IMR-90 (cell line): ENCODE data around the gene STAG2. TPM values are rescaled to one million over a fixed set of nuclear protein-coding genes. Genes with fewer than 3 reads are reported as not detected.

Experiments used
- ATAC-seq: fragments of 200-7000 bp; cut with Tn5 transposase; 2 replicates; pipeline ENCODE4 v1.9.1; 2020; ENCODE audit warnings: low read depth, mild to moderate bottlenecking, moderate library complexity
- BruUV-seq: library from RNA; stranded (reverse); fragments of 400-500 nt; replicated peaks from 2 replicates; lab custom pipeline; 2021; lab: Mats Ljungman, UMichigan
- CTCF ChIA-PET: fragments of 300-600 bp; formaldehyde crosslinking; extraction: SDS; loops from one replicate; lab custom pipeline; 2021; ENCODE audit warnings: antibody characterized with exemption; lab: Yijun Ruan, JAX
- POLR2A ChIA-PET: fragments of 300-600 bp; sonication (Branson Sonifier 250); formaldehyde crosslinking; loops from one replicate; lab custom pipeline; 2022; ENCODE audit warnings: antibody characterized with exemption; ENCODE audit not compliant: unreplicated experiment; lab: Charles Lee
- DNase-seq: peaks from one replicate; pipeline ENCODE4 v3.0.0; 2013
- H2AFZ ChIP-seq: replicated peaks from 2 replicates; pipeline ENCODE3; 2013; ENCODE audit warnings: low read length, mild to moderate bottlenecking; ENCODE audit not compliant: poor library complexity
- H2AK5ac ChIP-seq: 2 replicates; pipeline ENCODE4 v1.6.1; 2013; ENCODE audit warnings: low read depth, low read length, inconsistent platforms
- H2AK9ac ChIP-seq: replicated peaks from 2 replicates; pipeline ENCODE3; 2013; ENCODE audit warnings: mild to moderate bottlenecking, low read depth, low read length, moderate library complexity; ENCODE audit not compliant: poor library complexity
- H2BK120ac ChIP-seq: 2 replicates; pipeline ENCODE4 v1.6.1; 2013; ENCODE audit warnings: low read depth, low read length, inconsistent platforms
- H2BK15ac ChIP-seq: 3 replicates; pipeline ENCODE4 v1.6.1; 2013; ENCODE audit warnings: low read depth, low read length, inconsistent platforms
- H2BK20ac ChIP-seq: 2 replicates; pipeline ENCODE4 v1.6.1; 2013; ENCODE audit warnings: low read depth, mild to moderate bottlenecking, inconsistent platforms, low read length, moderate library complexity
- H2BK5ac ChIP-seq: 2 replicates; pipeline ENCODE4 v1.6.1; 2013; ENCODE audit warnings: mild to moderate bottlenecking, low read depth, low read length, inconsistent platforms; ENCODE audit not compliant: poor library complexity, severe bottlenecking
- H3K14ac ChIP-seq: replicated peaks from 2 replicates; pipeline ENCODE4 v1.6.1; 2013; ENCODE audit warnings: low read depth, low read length, inconsistent platforms
- H3K18ac ChIP-seq: 2 replicates; pipeline ENCODE4 v1.6.1; 2013; ENCODE audit warnings: low read depth, low read length, control low read depth
- H3K23ac ChIP-seq: 2 replicates; pipeline ENCODE4 v1.6.1; 2013; ENCODE audit warnings: low read depth, low read length, inconsistent platforms
- H3K27ac ChIP-seq: 2 replicates; pipeline ENCODE4 v1.5.1; 2013; ENCODE audit warnings: mild to moderate bottlenecking, control low read depth, low read length; ENCODE audit not compliant: insufficient read depth
- H3K27me3 ChIP-seq: 2 replicates; pipeline ENCODE4 v1.6.1; 2013; ENCODE audit warnings: low read length; ENCODE audit not compliant: control insufficient read depth, insufficient read depth
- H3K36me3 ChIP-seq: 2 replicates; pipeline ENCODE4 v1.6.1; 2013; ENCODE audit warnings: low read length, mixed read lengths; ENCODE audit not compliant: control insufficient read depth, insufficient read depth
- H3K4ac ChIP-seq: 2 replicates; pipeline ENCODE4 v1.6.1; 2013; ENCODE audit warnings: low read depth, low read length, inconsistent platforms
- H3K4me1 ChIP-seq: 2 replicates; pipeline ENCODE4 v1.6.1; 2013; ENCODE audit warnings: low read length, mixed read lengths; ENCODE audit not compliant: control insufficient read depth, insufficient read depth
- H3K4me2 ChIP-seq: 2 replicates; pipeline ENCODE4 v1.6.1; 2013; ENCODE audit warnings: low read depth, mild to moderate bottlenecking, control low read depth, low read length, moderate library complexity
- H3K4me3 ChIP-seq: 2 replicates; pipeline ENCODE4 v1.5.1; 2013; ENCODE audit warnings: low read depth, mild to moderate bottlenecking, control low read depth, low read length, moderate library complexity; ENCODE audit not compliant: insufficient read depth
- H3K56ac ChIP-seq: 2 replicates; pipeline ENCODE4 v1.6.1; 2013; ENCODE audit warnings: low read length, inconsistent platforms; ENCODE audit not compliant: insufficient read depth; ENCODE audit errors: extremely low read depth
- H3K79me1 ChIP-seq, 2 experiments: 2 replicates each; pipeline ENCODE4 v1.6.1; 2013; ENCODE audit warnings: low read length in 2 of 2, inconsistent platforms in 1 of 2, low read depth in 1 of 2
- H3K9ac ChIP-seq: 2 replicates; pipeline ENCODE4 v1.6.1; 2013; ENCODE audit warnings: low read depth, low read length, control low read depth
- H3K9me1 ChIP-seq: 2 replicates; pipeline ENCODE4 v1.6.1; 2013; ENCODE audit warnings: low read length, inconsistent platforms; ENCODE audit not compliant: insufficient read depth
- H3K9me3 ChIP-seq: 2 replicates; pipeline ENCODE4 v1.6.1; 2013; ENCODE audit warnings: low read length; ENCODE audit not compliant: control insufficient read depth, insufficient read depth
- H4K20me1 ChIP-seq: 2 replicates; pipeline ENCODE4 v1.6.1; 2013; ENCODE audit warnings: low read length, inconsistent platforms; ENCODE audit not compliant: insufficient read depth
- H4K5ac ChIP-seq: 2 replicates; pipeline ENCODE4 v1.6.1; 2013; ENCODE audit warnings: mild to moderate bottlenecking, low read depth, low read length, control low read depth
- H4K8ac ChIP-seq, 2 experiments: 2 replicates each; pipeline ENCODE4 v1.6.1; 2013; ENCODE audit warnings: low read depth in 2 of 2, low read length in 2 of 2, control low read depth in 1 of 2, inconsistent platforms in 1 of 2
- H4K91ac ChIP-seq: 2 replicates; pipeline ENCODE4 v1.6.1; 2013; ENCODE audit warnings: low read depth, low read length, inconsistent platforms; ENCODE audit not compliant: insufficient read depth
- CEBPB ChIP-seq: IDR thresholded peaks from 2 replicates; pipeline ENCODE4 v1.6.1; 2012; ENCODE audit warnings: low read depth, low read length, improper control_type of control experiment
- MAZ ChIP-seq: IDR thresholded peaks from 2 replicates; pipeline ENCODE4 v1.6.1; 2012; ENCODE audit warnings: low read depth, mild to moderate bottlenecking, low read length, improper control_type of control experiment, moderate library complexity, borderline replicate concordance
- MXI1 ChIP-seq: IDR thresholded peaks from 2 replicates; pipeline ENCODE4 v1.6.1; 2012; ENCODE audit warnings: low read depth, mild to moderate bottlenecking, low read length, moderate library complexity, borderline replicate concordance
- RCOR1 ChIP-seq: IDR thresholded peaks from 2 replicates; pipeline ENCODE4 v1.6.1; 2012; ENCODE audit warnings: mild to moderate bottlenecking, low read length, improper control_type of control experiment; ENCODE audit not compliant: insufficient replicate concordance
- RFX5 ChIP-seq: IDR thresholded peaks from 2 replicates; pipeline ENCODE4 v1.8.0; 2012; ENCODE audit warnings: low read depth, mild to moderate bottlenecking, low read length, moderate library complexity
- WGBS, 2 experiments: methylation state at CpG; one replicate each; pipeline versions ENCODE4 v1.1.5 to v1.1.7; 2013; ENCODE audit warnings: missing lambda C conversion rate in 2 of 2; ENCODE audit not compliant: insufficient read length in 1 of 2; ENCODE audit errors: extremely low coverage in 2 of 2; 5-methylcytosine and 5-hydroxymethylcytosine counted together
- dilution Hi-C: fragments of 300-500 bp; cut with HindIII; formaldehyde crosslinking; loops from one replicate; pipeline ENCODE4 v1.14.3; 2018; ENCODE audit warnings: low sequenced_read_pairs; ENCODE audit not compliant: unreplicated experiment
- in situ Hi-C: fragments of 300-500 bp; cut with MboI; formaldehyde crosslinking; loops from 3 replicates; pipeline ENCODE4 v1.14.3; 2019; ENCODE audit warnings: low sequenced_read_pairs, inconsistent platforms, mixed read lengths
- intact Hi-C: fragments of 100-400 bp; cut with micrococcal nuclease; formaldehyde crosslinking; loops from 2 replicates; pipeline ENCODE4 v1.10.0; 2022
- polyA plus RNA-seq, 3 experiments: library from polyadenylated mRNA; depleted of rRNA; stranded (reverse); fragments of >200 nt; gene quantifications; 2 replicates each; pipeline ENCODE4 v1.2.3, GENCODE V29; 2012; ENCODE audit warnings: low replicate concordance in 1 of 3
- total RNA-seq: library from RNA; depleted of rRNA; stranded (reverse); fragments of >200 nt; gene quantifications from 2 replicates; pipeline ENCODE4 v1.2.3, GENCODE V29; 2012

The STAG2 gene
- total and polyA plus RNA-seq, 2 of the 4 experiments (the other 2 are of a cell fraction) = 19.6 to 71.2 TPM

- Histone ChIP-seq H3K4me1 (no peaks in the 10 kb centered on the region), H2BK120ac (no peak overlapping the region), H3K23ac (no peak overlapping the region), H3K56ac (no peak overlapping the region), H2AK5ac (no peak overlapping the region), H3K9me3 (no peaks in the 10 kb centered on the region), H4K20me1 (no peaks in the 10 kb centered on the region), H3K14ac (no peak overlapping the region), H3K79me1 (no peaks in the 10 kb centered on the region), H2BK20ac (no peak overlapping the region), H3K36me3 (0 out of 2 replicates have a peak, but pooled peaks cover 2% of the 10 kb centered on the region), H3K27me3 (no peaks in the 10 kb centered on the region), H3K4ac (no peak overlapping the region), H2AK9ac (no peak overlapping the region), H2AFZ (no peak overlapping the region), H3K4me2 (no peak overlapping the region), H3K27ac (no peak overlapping the region), H3K4me3 (no peak overlapping the region), H2BK5ac (no peak overlapping the region), H4K5ac (no peak overlapping the region), H3K9ac (no peak overlapping the region), H2BK15ac (no peak overlapping the region), H4K8ac (no peak overlapping the region), H4K91ac (no peak overlapping the region), H3K9me1 (no peaks in the 10 kb centered on the region), H3K18ac (no peak overlapping the region)
- no peak for TF ChIP-seq MXI1
- no peak for TF ChIP-seq MAZ
- TF ChIP-seq RCOR1 = no peak
- no peak for TF ChIP-seq RFX5
- TF ChIP-seq CEBPB = no peak
- ChIA-PET POLR2A (no interaction called here), CTCF (no interaction called here)
- no TSS peak for BruUV-seq
- dilution Hi-C loops = no loop called here
- ATAC-seq (no peak), DNase-seq (no peak)
- in situ Hi-C loops = no loop called here
- no CpG with 5 or more reads among the region's 2 CpGs for WGBS, 2 experiments
- intact Hi-C loops = loop anchor here (5.0 kb wide), 1 partner anchor 135 kb away; the partner anchor contains the start of gene STAG2
Observed at GRCh38 chrX:124097116-124097515, 135.6 kb downstream of the STAG2 start.
